Measurements from ENCODE around the gene DNAJB5.

- TF ChIP-seq CTCF (IDR thresholded peaks at IDR 0.05 in 8 of 11, conservative IDR thresholded peaks at IDR 0.05 in 3 of 11) = no peak
- TF ChIP-seq POLR2AphosphoS5 (IDR thresholded peaks at IDR 0.05) = no peak
Measured at GRCh38 chr9:34976441-34976840, 13.1 kb upstream of the DNAJB5 start.

All from spleen (tissue), 7 donors.